Esophagus squamous epithelium (tissue), 5 donors: ENCODE results near the gene F12. TPM values are rescaled to one million over a fixed set of nuclear protein-coding genes. Genes with fewer than 3 reads are reported as not detected.

ENCODE experiments used
- DNase-seq: peaks from one replicate; lab custom pipeline; 2025; lab: John Stamatoyannopoulos, UW
- H3K27ac ChIP-seq, 4 donors: fragments of 200-600 bp; sonication (generic); one replicate each; pipeline ENCODE4 v1.5.1; 2016 to 2019; ENCODE audit warnings: mild to moderate bottlenecking in 1 of 4
- H3K27me3 ChIP-seq, 4 donors: fragments of 200-600 bp; sonication (generic); 1 replicate in 3 of 4; 2 replicates in 1 of 4; pipeline versions ENCODE4 v1.5.1 to v1.6.0; 2017 to 2021; ENCODE audit warnings: antibody characterized with exemption in 1 of 4
- H3K36me3 ChIP-seq, 3 donors: fragments of 200-600 bp; sonication (generic); one replicate each; pipeline ENCODE4 v1.5.1; 2016 to 2019
- H3K4me1 ChIP-seq, 3 donors: fragments of 200-600 bp; sonication (generic); one replicate each; pipeline ENCODE4 v1.5.1; 2017 to 2019
- H3K4me3 ChIP-seq, 4 donors: fragments of 200-600 bp; sonication (generic); 1 replicate in 3 of 4; 2 replicates in 1 of 4; pipeline ENCODE4 v1.5.1; 2016 to 2019; ENCODE audit warnings: mild to moderate bottlenecking in 2 of 4, moderate library complexity in 1 of 4
- H3K9me3 ChIP-seq, 3 donors: fragments of 200-600 bp; sonication (generic); one replicate each; pipeline ENCODE4 v1.5.1; 2016 to 2019
- CTCF ChIP-seq, 6 experiments: fragments of 450-650 bp in 4 of 6; fragments of 200-600 bp in 2 of 6; sonication (generic) in 2 of 6; IDR thresholded peaks; one replicate each; pipeline ENCODE4 v1.5.1; 2016 to 2019; ENCODE audit warnings: antibody characterized with exemption in 6 of 6, mild to moderate bottlenecking in 4 of 6, moderate library complexity in 4 of 6
- POLR2A ChIP-seq, 4 donors: fragments of 450-650 bp; IDR thresholded peaks; one replicate each; pipeline ENCODE4 v1.6.1; 2017; ENCODE audit warnings: antibody characterized with exemption in 4 of 4, mild to moderate bottlenecking in 4 of 4, moderate library complexity in 3 of 4
- WGBS, 2 donors: methylation state at CpG; one replicate each; pipeline ENCODE4 v1.1.5; 2018; 5-methylcytosine and 5-hydroxymethylcytosine counted together
- intact Hi-C: fragments of 100-400 bp; cut with DNase I; formaldehyde crosslinking; loops from one replicate; pipeline ENCODE4 v1.15.0; 2022
- total RNA-seq, 4 donors: library from RNA; depleted of rRNA; stranded (reverse); fragments of >200 nt; gene quantifications; one replicate each; pipeline ENCODE4 v1.1.0, GENCODE V29; 2016
- donor health status: DM: yes; HTN: yes; CAD: no.

The F12 gene
- total RNA-seq, 4 donors from 2014 or later: 10.7 to 25.4 (median 19.6) TPM

DNA sequence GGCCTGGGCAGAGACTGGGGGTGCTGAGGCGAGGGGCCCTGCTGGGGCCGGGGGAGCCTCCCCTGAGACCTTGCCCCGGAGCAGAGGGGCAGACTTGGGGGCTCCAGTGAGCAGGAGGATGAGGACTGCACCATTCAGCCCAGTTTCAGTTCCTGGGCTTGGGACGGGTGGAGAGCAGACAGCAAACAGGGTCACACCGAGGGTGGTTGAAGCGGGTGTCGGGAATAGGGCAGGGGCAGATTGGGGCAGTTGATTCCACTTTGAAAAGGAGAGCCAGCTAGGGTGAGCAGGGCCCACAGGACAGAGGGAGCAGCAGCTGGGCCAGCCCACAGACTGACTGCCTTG lies 21.6 kb upstream of the F12 start:
- Histone ChIP-seq H3K36me3 (peaks cover 40 to 53% (median 40%) of the 10 kb centered on the region in 3 donors), H3K27ac (peak overlapping the region; percentile 65 to 98 (median 86)), H3K4me1 (peaks cover 51 to 74% (median 60%) of the 10 kb centered on the region in 3 donors), H3K4me3 (no peak overlapping the region), H3K27me3 (no peaks in the 10 kb centered on the region), H3K9me3 (no peaks in the 10 kb centered on the region)
- intact Hi-C loops: no loop called here
- DNase-seq: no peak
- TF ChIP-seq POLR2A (IDR thresholded peaks at IDR 0.05): no peak
- TF ChIP-seq CTCF (IDR thresholded peaks at IDR 0.05): no peak
- 50 to 73% methylated on average over 4 of the region's 7 CpGs for WGBS, 2 donors

DNA sequence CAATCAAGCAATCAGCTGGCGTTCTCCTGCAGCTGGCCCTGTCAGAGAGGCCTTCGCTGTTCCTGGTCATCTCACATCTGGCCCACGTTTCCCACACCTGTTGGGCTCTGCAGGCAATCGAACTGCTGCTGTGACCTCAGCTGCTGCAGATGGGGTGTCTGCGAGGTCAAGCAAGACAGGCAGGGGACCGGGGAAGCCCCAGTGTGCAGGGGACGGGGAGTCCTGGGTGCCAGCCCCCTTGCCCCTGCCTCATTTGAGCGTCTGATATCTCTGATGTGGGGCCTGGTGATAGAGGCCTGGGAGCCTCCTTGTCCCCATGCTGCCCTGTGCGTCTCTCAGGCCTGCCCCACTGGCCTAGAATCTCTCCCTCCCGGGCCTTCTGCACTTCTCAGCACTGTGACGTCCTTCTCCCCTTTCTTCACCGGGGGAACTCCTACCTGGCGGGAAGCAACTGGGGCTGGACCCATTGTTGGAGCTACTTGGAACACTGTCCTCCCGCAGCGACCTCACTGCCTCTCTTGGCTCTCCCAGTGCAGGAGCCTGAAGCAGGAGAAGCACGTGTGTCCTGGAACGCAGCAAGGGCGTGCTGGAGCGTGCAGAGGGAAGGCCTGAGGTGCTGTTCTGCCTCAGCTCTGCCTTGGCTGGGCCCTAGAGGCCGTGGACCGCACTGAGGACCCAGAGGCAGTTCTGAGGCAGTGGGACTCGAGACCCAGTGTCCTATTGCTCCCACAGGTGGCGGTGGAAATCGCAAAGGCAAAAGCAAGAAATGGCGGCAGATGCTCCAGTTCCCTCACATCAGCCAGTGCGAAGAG lies 21.0 kb upstream of the F12 start:
- Histone ChIP-seq H3K36me3 (peaks cover 36 to 47% (median 36%) of the 10 kb centered on the region in 3 donors), H3K4me3 (no peak overlapping the region), H3K27me3 (no peaks in the 10 kb centered on the region), H3K9me3 (no peaks in the 10 kb centered on the region), H3K27ac (peak overlapping the region; percentile 65 to 98 (median 86)), H3K4me1 (peaks cover 55 to 79% (median 62%) of the 10 kb centered on the region in 3 donors)
- no peak for DNase-seq
- 31 to 58% methylated on average over 8 to 15 of the region's 26 CpGs for WGBS, 2 donors
- intact Hi-C loops: no loop called here
- peak in 1 of 4 donors; percentile 26 for TF ChIP-seq POLR2A (IDR thresholded peaks at IDR 0.05)
- peak in 1 of 6 experiments; percentile 20 for TF ChIP-seq CTCF (IDR thresholded peaks at IDR 0.05)

- H3K9me3 ChIP-seq: no peaks in the 10 kb centered on the region
- 63 to 73% methylated on average over 5 of the region's 6 CpGs for WGBS, 2 donors
- intact Hi-C loops: no loop called here
- peak overlapping the region in 1 of 4 donors; percentile 81 for H3K4me3 ChIP-seq
- peaks cover 58 to 83% (median 63%) of the 10 kb centered on the region in 3 donors for H3K4me1 ChIP-seq
- peak; percentile 47 for DNase-seq
- H3K36me3 ChIP-seq: peaks cover 27 to 38% (median 27%) of the 10 kb centered on the region in 3 donors
- H3K27ac ChIP-seq: peak overlapping the region; percentile 83 to 99 (median 96)
- peak in 1 of 4 donors; percentile 17 for TF ChIP-seq POLR2A (IDR thresholded peaks at IDR 0.05)
- no peak for TF ChIP-seq CTCF (IDR thresholded peaks at IDR 0.05)
- no peaks in the 10 kb centered on the region for H3K27me3 ChIP-seq
Measured at GRCh38 chr5:177429248-177430040, 20.1 kb upstream of the F12 start.

GRCh38 chr5:177428574-177429217 lies 19.3 kb upstream of the F12 start:
- peaks cover 58 to 77% (median 63%) of the 10 kb centered on the region in 3 donors for H3K4me1 ChIP-seq
- 64 to 86% methylated on average over 6 to 8 of the region's 10 CpGs for WGBS, 2 donors
- no peak for TF ChIP-seq POLR2A (IDR thresholded peaks at IDR 0.05)
- no peak for TF ChIP-seq CTCF (IDR thresholded peaks at IDR 0.05)
- H3K27me3 ChIP-seq: no peaks in the 10 kb centered on the region
- H3K36me3 ChIP-seq: peaks cover 20 to 31% (median 21%) of the 10 kb centered on the region in 3 donors
- H3K9me3 ChIP-seq: no peaks in the 10 kb centered on the region
- peak overlapping the region; percentile 94 to 99 (median 98) for H3K27ac ChIP-seq
- peak overlapping the region in 2 of 4 donors; percentile 81 to 91 for H3K4me3 ChIP-seq
- no peak for DNase-seq
- intact Hi-C loops: no loop called here
